GM19351 (cell line): Measurements from ENCODE around the gene MCM3AP.
"Not testable (repeated sequence)": the region's sequence is repeated elsewhere in the genome, so short reads cannot be mapped to it uniquely, and the experiment has no call there.

Source experiments
- ATAC-seq: cut with Tn5 transposase; IDR thresholded peaks from one replicate; pipeline ENCODE4 v1.9.1; 2021; ENCODE audit warnings: mild to moderate bottlenecking, moderate library complexity; ENCODE audit not compliant: unreplicated experiment

MCM3AP gene

GRCh38 chr21:46207006-46207919, 78.1 kb downstream of the MCM3AP start:
- no peak for ATAC-seq

- no peak for ATAC-seq
Measured at GRCh38 chr21:46206163-46207005, 79.0 kb downstream of the MCM3AP start.

GRCh38 chr21:46205766-46206162, 79.6 kb downstream of the MCM3AP start:
- ATAC-seq: no peak

GRCh38 chr21:46205166-46205565, 80.2 kb downstream of the MCM3AP start:
- ATAC-seq: no peak

DNA sequence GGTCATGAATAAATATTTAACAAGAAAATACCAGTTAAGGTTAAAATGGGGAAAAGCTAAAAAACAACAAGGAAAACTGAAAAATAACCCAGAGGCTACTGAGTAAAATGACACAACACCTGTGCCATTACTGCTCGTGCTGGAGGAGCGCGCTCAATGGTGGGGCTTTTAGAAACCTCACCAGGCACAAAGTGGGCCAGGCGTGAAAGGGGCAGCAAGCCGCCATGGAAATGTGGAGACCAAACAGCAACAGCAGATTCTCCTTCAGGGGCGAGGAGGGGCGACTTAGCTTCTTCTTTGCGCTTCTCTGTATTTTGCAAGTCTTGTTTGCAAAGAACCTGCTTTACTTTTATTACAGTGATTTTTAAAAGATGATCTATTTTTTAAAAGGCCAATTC, 82.2 kb downstream of the MCM3AP start:
- ATAC-seq: no peak

- ATAC-seq: no peak
Measured at GRCh38 chr21:46202592-46203202, 82.7 kb downstream of the MCM3AP start.

DNA sequence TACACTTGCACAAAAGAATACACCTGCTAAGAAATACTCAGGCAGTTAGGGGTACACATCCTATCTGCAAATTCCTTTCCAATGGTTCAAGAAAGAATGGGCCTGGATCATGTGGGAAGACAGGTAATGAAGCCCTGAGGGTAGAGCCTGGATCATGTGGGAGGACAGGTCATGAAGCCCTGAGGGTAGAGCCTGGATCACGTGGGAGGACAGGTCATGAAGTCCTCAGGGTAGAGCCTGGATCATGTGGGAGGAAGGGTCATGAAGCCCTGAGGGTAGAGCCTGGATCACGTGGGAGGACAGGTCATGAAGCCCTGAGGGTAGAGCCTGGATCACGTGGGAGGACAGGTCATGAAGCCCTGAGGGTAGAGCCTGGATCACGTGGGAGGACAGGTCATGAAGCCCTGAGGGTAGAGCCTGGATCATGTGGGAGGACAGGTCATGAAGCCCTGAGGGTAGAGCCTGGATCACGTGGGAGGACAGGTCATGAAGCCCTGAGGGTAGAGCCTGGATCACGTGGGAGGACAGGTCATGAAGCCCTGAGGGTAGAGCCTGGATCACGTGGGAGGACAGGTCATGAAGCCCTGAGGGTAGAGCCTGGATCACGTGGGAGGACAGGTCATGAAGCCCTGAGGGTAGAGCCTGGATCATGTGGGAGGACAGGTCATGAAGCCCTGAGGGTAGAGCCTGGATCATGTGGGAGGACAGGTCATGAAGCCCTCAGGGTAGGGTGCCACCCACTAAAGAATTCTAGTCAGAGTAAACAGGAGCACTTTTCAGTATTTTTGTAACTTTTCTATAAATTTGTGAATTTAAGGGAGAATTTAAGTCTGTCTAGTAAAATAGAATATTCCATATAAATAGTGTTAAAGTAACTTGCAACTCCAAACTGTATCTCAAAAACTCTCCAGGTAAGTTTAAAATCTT, 84.3 kb downstream of the MCM3AP start:
- not testable (repeated sequence) for ATAC-seq

GRCh38 chr21:46199436-46200373, 85.7 kb downstream of the MCM3AP start:
- no peak for ATAC-seq

- ATAC-seq: no peak
Measured at GRCh38 chr21:46196733-46197132, 88.7 kb downstream of the MCM3AP start.

DNA sequence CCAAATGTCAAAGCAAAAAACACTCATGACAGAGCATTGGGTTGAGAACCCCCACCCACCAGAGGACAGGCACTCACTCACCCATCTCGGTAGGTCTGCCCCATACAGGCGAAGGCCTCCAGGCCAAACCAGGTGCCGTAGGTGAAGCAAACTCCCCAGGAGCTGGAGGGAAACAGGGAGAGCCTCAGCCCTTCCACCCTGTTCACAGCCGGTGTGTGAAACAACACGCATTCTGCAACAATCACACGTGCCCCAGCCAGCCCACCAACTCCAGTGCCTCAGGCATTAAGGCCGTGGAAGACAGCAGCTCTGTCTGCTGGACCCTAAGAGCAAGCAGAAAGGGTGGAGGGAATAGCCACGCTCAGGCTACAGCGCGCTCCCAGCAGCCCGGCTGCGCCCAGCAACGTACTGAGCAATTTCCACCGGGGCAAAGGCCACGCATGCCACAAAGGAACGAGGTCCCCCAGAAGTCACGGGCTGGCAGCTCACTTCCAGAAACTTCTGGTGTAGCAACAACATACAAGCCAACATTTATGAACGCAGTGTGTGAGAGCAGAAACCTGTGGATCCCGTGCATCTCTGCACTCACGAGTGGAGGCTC, 89.7 kb downstream of the MCM3AP start:
- no peak for ATAC-seq

DNA sequence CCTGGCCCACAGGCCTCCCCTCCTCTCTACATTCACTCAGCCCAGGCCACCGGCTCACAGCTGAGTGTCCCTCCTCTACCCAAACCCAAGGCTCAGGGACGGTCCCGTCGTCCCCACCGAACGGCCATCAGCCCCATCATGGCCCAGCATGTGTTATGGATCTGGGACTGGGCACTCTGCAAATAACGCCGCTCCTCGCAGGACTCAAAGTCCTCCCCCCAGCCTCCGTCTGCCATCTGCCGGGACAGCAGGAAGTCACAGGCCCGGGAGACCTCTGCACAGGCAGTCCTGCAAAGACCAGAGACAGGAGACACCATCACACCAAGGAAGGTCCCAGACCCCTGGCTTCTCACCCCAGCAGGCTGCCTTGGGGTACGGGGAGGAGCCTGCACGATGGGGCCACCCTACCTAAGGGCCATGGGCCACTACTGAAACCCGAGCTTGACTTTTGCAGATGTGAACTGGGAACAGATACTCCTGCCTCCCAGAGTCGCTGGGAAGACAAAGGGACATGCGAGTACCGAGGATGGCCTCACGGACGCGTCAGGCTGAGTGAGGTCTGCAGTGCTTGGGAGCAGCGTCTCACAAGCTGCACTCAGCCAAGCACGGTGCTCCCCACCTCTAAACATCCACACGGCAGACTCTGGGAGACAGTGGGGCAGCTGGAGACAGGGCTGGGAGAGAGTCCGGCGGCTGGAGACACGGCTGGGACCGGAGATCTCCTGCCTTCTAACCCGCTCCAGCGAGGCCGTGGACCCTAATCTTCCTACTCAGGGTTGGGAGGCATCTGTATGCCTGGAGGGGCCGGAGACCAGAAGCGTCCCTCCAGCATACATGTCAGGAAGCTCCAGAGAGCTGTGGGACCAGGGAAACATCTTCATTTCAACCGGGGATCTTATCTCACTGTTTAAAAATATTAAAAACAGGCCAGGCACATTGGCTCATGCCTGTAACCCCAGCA, 90.8 kb downstream of the MCM3AP start:
- no peak for ATAC-seq

- no peak for ATAC-seq
Measured at GRCh38 chr21:46193829-46194373, 91.5 kb downstream of the MCM3AP start.

DNA sequence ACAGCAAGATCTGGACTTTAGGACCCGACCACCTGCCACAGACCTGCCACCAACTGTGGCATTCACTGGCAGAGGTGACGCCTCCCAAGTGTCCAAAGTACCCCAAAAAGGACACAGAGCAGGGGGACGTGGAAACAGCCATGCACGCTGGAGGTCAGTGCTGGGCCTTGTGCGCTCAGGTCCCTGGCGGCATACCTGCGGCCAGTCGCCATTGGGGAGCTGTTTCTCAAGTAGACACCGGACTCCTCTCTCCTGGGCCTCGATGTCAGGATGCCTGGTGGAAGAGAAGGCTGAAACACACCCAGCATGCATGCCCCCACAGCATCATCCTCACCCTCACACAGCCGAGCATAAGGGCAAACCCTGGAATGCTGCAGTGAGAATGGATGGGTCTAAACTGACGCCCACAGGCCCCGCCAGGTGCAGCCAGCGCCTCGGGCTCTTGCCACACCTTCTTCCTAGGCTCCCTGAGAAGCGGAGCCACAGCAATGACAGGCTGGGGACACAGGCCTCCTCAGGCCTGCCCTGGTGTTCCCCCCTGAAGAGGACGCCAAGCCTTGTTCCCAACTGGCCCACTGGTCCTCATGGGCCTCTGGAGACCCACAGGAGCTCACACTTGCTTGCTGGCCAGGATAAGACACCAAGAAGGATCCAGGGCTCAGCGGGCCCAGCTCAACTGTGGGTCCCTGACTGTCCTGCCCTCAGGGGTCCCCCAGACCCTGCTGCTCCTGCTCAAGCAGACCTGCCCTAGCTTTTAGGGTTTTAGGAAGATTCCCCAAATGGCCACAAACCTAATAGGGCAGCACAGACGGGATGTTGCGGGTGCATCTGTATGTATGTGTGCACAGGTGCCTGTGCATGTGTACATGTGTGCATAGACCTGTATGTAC, 93.5 kb downstream of the MCM3AP start:
- ATAC-seq: no peak

- ATAC-seq: no peak
Measured at GRCh38 chr21:46191257-46191685, 94.1 kb downstream of the MCM3AP start.

GRCh38 chr21:46190491-46191131, 94.8 kb downstream of the MCM3AP start:
- ATAC-seq: no peak

DNA sequence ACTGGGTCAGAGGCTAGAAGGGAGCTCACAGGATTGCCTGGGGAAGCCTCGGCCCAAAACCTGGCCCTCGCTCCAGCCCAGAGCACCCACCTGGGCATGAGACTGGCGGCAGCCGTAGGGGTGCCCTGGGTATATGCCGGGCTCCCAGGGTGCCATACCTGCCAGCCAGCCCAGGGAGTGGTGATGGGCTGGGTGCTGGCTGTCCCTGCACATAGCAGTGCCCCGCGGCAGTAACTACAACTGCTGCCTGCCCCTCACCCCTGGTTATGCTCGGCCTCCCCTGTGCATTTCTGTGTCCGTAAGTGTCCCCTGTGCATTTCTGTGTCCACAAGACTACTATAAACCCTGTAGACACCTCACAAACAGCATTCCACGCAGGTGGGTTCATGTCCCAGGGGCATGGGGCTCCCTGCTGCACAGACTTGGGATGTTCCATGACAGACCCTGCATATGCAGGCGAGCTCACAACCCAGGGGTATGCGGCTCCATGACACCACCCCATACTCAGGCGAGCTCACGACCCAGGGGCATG, 95.4 kb downstream of the MCM3AP start:
- ATAC-seq: no peak
